Cerebellar nuclear complex (tissue), 1 donor: Measurements from ENCODE around the gene PPIL4.
"Not testable (repeated sequence)": the region's sequence is repeated elsewhere in the genome, so short reads cannot be mapped to it uniquely, and the experiment has no call there.

Source experiments
- DNase-seq, 2 experiments: peaks; one replicate each; lab custom pipeline; 2025; lab: John Stamatoyannopoulos, UW

PPIL4 gene

DNA sequence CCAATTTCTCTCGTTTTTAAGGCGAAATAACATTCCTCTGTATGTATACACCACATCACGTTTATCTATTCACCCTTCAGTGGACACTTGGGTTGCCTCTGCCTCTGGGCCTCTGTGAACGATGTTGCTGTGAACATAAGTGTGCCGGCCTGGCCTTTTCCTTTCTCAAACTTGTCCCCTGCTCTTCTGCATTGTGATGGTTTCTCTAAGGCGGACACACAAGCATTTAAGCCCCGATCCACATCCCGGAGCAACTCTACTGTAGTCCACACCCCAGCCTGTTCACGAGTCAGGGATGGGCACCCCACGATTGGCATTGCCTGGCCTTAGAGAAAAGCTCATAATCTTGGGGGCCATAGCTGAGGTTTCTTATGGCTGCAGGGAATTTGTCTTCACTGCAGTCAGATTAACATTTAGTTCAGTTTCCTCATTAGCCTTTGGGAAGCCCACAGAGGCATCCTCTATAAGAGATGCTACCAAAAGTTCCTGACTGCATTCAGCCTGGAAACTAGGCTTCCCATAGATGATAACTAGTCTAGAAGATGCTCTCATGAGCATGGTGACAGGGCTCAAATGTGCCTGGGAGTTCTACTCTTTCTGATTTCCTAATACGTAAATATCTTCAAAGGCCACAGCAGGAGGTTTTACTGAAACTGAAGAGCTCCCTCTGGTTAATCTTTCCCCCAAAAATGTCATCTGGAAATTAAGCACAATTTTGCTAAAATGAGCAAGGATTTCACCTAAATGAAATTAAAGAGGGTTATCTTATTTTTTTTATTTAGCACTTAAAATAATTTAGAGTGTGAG is 61.8 kb downstream of the PPIL4 start:
- no peak for DNase-seq

GRCh38 chr6:149483334-149483725 is 62.5 kb downstream of the PPIL4 start:
- DNase-seq = no peak

GRCh38 chr6:149482545-149483333 is 63.1 kb downstream of the PPIL4 start:
- DNase-seq = no peak

- no peak for DNase-seq
Observed at GRCh38 chr6:149480502-149481280, 65.2 kb downstream of the PPIL4 start.

DNA sequence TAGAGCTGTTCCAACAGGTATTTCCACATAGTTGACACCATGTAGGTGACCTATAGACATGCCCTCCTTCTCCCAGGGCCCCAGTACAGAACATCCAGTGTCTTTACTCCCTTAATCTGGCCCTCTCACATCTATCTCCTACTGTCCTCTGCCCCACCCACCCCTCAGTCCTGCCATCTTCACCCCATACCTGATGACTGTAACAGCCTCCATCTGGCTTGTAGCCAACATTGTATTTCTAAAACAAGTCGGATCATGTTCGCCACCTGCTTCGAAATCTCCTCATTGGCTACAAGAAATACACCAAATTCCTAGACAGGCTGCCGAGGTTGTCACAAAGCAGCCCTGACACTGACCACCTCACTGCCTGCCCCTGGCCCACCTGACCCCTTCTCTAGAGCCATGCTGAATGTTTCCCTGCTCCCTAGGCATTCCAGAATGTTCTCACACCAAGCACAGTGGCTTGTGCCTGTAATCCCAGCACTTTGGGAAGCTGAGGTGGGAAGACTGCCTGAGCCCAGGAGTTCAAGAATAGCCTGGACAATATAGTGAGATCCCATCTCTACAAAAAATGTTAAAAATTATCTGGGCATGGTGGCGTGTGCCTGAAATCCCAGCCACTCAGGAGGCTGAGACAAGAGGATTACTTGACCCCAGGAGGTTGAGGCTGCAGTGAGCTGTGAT is 67.1 kb downstream of the PPIL4 start:
- no peak for DNase-seq

GRCh38 chr6:149477544-149477943 is 68.3 kb downstream of the PPIL4 start:
- DNase-seq = no peak

DNA sequence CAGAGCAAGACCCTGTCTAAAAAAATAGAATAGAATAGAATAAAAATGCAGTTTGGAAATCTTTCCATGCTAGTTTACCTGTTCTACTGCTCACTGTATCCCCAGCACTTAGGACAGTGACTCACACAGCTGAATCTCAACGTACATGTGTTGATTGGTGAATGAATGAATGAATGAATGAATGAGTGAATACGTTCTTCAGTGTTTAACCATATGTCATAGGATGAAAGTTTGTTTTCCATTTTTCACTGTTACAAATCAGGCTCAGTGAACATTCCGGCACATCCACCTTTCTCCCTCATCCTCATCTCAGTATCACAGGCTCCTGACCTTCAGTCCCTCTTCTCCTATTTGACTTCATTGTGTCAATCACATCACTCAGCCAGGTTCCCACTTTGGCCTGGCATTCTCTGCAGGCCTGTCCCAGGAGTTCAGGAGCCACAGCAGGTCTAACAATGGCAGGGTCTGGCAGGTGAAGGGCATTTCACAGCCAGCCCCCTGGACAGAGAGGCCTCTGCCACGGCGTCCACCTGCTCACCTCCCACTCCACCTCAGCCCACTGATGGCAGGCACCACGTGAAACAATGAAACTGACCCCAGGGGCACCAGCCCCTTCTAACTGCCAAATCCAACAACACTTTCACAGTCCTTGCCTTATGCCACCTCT is 68.9 kb downstream of the PPIL4 start:
- DNase-seq = no peak

DNA sequence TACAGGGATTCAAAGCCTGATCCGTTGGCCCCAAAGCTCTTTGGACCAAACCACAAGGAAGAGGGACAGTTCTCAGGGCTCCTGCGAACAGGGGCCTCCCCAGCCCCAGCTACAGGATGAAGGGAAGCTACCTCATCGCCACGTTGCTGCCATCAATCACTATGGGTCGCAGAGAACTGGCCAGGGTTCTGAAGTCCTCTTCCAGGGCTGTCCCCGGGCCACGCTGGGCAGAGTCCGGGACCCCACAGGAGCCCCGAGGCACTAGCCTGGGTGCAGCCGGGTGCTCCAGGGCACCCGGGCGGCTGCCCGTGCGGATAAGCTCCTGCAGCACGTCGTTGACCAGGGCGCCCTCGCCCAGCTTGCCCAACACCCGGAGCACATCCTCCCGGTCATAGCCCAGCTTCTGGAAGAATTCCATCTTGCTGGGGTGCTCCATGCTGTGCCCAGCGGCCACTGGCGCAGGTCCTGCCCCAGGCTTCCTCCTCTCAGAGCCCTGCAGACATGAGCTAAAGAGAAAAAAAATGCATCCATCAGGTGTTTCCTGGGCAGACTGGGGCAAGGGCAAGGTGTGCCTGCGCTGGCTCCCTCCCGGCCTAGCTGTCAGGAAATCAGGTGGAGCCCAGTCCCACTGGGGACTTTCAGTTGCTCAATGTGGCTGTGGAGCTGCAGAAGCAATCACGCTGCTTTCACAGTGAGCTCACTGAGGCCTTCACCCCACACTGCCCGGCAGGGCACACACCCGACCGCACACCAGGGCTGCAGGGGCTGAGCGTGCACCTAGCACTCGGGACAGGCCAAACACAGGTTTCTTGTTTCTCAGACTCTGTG is 71.5 kb downstream of the PPIL4 start:
- no peak for DNase-seq

DNA sequence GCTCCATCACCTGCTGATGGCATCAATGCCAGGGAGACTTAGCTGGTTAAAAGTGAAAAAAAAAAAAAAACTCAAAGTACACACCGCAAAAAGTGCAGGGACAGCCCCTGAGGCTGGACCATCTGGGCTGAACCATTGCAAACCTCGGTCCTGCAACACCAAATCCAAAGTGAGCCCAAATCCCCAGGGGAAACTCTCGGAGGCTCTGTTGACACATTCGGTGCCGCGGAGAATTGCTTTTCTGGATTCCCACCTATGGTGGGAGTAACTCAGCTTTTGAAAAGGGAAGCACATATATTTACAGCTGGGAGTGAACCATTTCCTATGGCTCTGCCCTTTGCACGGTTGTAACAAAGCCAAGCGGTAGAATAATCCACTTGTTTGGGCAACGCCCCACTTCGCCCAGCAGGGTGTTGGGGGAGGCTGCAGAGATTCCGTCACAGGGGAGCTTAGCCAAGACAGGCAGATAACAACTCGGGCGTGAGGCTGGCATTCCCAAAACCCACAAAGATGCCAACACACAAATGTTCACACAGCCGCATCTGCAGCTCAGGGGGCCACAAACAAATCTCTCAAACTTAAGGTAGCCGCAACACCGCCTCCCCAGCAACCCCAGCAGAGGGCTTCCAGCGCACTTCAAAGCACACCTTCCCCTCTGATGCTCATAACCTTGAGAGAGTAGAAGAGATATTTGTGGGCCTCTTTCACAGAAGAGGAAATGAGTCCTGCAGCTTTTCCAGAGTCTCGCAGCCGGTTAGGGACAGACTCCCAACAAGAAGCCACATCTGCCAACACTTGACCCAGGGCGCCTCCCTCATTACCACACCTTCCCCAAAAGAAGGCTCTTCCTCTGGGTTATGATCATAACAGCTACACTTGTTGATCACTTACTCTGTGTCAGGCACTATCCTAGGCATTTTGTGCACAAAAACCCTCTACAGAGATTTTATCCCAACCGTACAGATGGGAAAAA is 72.5 kb downstream of the PPIL4 start:
- no peak for DNase-seq

- no peak for DNase-seq
Observed at GRCh38 chr6:149472241-149472640, 73.6 kb downstream of the PPIL4 start.

GRCh38 chr6:149471801-149472200 is 74.0 kb downstream of the PPIL4 start:
- no peak for DNase-seq

- DNase-seq = no peak
Observed at GRCh38 chr6:149470948-149471347, 74.9 kb downstream of the PPIL4 start.

DNA sequence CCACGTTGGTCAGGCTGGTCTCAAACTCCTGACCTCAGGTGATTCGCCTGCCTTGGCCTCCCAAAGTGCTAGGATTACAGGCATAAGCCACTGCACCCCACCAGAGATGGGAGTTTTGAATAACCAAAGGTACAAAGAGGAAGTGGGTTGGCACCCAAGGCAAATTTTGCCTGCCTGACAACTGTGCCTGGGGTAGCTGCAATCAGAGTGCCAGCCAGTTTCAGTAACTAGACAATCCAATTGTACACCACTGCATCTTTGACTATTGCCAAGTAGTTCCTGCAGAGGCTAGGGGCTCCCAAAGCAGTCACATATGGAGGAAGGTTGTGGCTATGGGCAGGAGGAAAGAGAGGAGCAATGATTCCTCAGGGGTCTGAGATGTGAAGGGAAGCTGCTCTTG is 77.7 kb downstream of the PPIL4 start:
- no peak for DNase-seq

DNA sequence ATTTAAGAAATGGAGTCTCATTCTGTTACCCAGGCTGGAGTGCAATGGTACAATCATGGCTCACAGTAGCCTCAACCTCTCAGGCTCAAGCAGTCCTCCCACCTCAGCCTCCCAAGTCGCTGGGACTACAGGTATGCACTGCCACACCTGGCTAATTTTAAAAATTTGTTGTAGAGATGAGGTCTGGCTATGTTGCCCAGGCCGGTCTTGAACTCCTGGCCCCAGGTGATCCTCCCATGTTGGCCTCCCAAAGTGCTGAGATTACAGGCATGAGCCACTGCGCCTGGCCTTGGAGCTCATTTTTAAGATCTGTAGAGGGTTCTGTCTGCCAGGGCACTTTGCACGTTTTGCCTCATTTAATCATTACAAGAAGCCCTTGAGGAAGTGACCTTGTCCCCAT is 78.6 kb downstream of the PPIL4 start:
- no peak for DNase-seq

DNA sequence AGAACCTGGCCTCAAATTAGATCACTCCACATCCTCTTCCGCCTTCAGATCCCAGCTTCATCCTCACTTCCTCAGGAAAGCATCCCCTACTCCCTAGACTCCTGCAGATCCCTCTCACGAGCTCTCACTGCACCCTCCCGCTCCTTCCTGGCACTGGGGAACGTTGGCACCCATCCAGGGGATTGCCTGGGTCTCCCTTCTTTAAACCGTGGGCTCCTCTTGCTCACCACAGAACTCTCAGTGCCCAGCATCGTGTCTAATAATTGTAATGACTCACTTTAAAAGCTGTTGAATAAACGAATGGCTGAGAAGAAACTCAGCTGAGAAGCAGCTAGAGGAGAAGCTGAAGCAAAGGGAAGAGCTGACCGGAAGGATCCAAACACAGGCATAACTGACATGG is 81.4 kb downstream of the PPIL4 start:
- no peak for DNase-seq

- no peak for DNase-seq
Observed at GRCh38 chr6:149463781-149464180, 82.1 kb downstream of the PPIL4 start.

- DNase-seq = not testable (repeated sequence)
Observed at GRCh38 chr6:149462712-149463111, 83.1 kb downstream of the PPIL4 start.

DNA sequence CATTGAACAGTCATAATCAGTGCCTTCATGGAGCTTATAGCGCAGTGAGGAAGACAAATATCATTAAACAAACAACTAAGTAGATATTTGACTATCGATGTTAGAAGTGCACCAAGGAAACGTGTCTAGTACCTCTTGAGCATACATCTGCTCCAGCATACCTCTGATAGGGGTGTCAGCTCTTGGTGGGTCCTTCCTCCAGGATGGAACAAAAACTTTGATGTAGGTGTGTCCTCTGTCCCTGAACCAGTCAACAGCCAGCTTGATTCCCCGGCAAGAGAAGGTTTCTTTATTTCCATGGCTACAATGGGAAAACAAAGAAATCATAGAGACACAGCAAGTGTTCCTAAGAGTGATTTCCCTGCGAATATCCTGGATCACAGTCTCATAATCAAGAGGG is 84.2 kb downstream of the PPIL4 start:
- no peak for DNase-seq

GRCh38 chr6:149460249-149460648 is 85.6 kb downstream of the PPIL4 start:
- not testable (repeated sequence) for DNase-seq
